Neural cell (in vitro differentiated cells): ENCODE data around the gene PCMT1. TPM values are rescaled to one million over a fixed set of nuclear protein-coding genes. Genes with fewer than 3 reads are reported as not detected.

Experiments
- H2AFZ ChIP-seq: fragments of 200-600, 300-800 bp; sonication (generic), shearing (Covaris generic); 2 replicates; pipeline ENCODE4 v1.6.0; 2014; ENCODE audit warnings: low read depth, mild to moderate bottlenecking, antibody characterized with exemption, low read length, moderate library complexity
- H3F3A ChIP-seq: fragments of 200-600 bp; shearing (Covaris generic); 2 replicates; pipeline ENCODE4 v1.6.1; 2016; ENCODE audit warnings: mild to moderate bottlenecking, moderate library complexity, mixed read lengths, antibody characterized with exemption, low read length; ENCODE audit not compliant: insufficient read depth, poor library complexity, severe bottlenecking
- H3K27ac ChIP-seq: fragments of 200-600, 300-800 bp; sonication (generic), shearing (Covaris generic); 2 replicates; pipeline ENCODE4 v1.5.1; 2014; ENCODE audit warnings: mild to moderate bottlenecking, low read length, moderate library complexity
- H3K27me3 ChIP-seq: fragments of 300-800, 200-600 bp; sonication (generic), shearing (Covaris generic); 2 replicates; pipeline ENCODE4 v1.6.0; 2014; ENCODE audit warnings: mild to moderate bottlenecking, low read depth, low read length, moderate library complexity; ENCODE audit not compliant: insufficient read depth
- H3K36me3 ChIP-seq: fragments of 300-800, 200-600 bp; sonication (generic), shearing (Covaris generic); 2 replicates; pipeline ENCODE4 v1.5.1; 2014; ENCODE audit warnings: mild to moderate bottlenecking, antibody characterized with exemption, low read length, moderate library complexity; ENCODE audit not compliant: insufficient read depth
- H3K4me2 ChIP-seq: fragments of 300-800, 200-600 bp; sonication (generic), shearing (Covaris generic); 2 replicates; pipeline ENCODE4 v1.6.0; 2014; ENCODE audit warnings: mild to moderate bottlenecking, low read length
- H3K4me3 ChIP-seq: fragments of 300-800, 200-600 bp; sonication (generic), shearing (Covaris generic); 2 replicates; pipeline ENCODE4 v1.5.1; 2014; ENCODE audit warnings: mild to moderate bottlenecking, low read length, moderate library complexity
- H3K79me2 ChIP-seq: fragments of 200-600 bp; shearing (Covaris generic); replicated peaks from 2 replicates; pipeline ENCODE4 v1.6.0; 2014; ENCODE audit warnings: mild to moderate bottlenecking, low read length, moderate library complexity; ENCODE audit not compliant: insufficient read depth
- H3K9ac ChIP-seq: fragments of 300-800, 200-600 bp; sonication (generic), shearing (Covaris generic); 2 replicates; pipeline ENCODE4 v1.6.1; 2016; ENCODE audit warnings: mild to moderate bottlenecking, low read length, mixed read lengths
- H3K9me2 ChIP-seq: fragments of 200-600 bp; shearing (Covaris generic); 2 replicates; pipeline ENCODE4 v1.6.1; 2016; ENCODE audit warnings: mild to moderate bottlenecking, low read length, mixed read lengths; ENCODE audit not compliant: insufficient read depth
- H3K9me3 ChIP-seq: fragments of 200-600, 300-800 bp; sonication (generic), shearing (Covaris generic); 2 replicates; pipeline ENCODE4 v1.6.1; 2016; ENCODE audit warnings: mild to moderate bottlenecking, mixed run types, low read length, moderate library complexity, mixed read lengths
- H4K20me1 ChIP-seq: fragments of 200-600 bp; shearing (Covaris generic); 2 replicates; pipeline ENCODE4 v1.6.1; 2016; ENCODE audit warnings: mild to moderate bottlenecking, mixed run types; ENCODE audit not compliant: insufficient read depth
- CTCF ChIP-seq: fragments of 450-650 bp; IDR thresholded peaks from 2 replicates; pipeline ENCODE4 v1.5.1; 2014; ENCODE audit warnings: antibody characterized with exemption, mild to moderate bottlenecking, moderate library complexity; ENCODE audit not compliant: poor library complexity, severe bottlenecking
- EP300 ChIP-seq: fragments of 450-650 bp; conservative IDR thresholded peaks from 2 replicates; pipeline ENCODE4 v1.6.1; 2014; ENCODE audit warnings: antibody characterized with exemption, mild to moderate bottlenecking, moderate library complexity; ENCODE audit not compliant: poor library complexity, severe bottlenecking
- EZH2 ChIP-seq: fragments of 200-600, 300-800 bp; shearing (Covaris generic), sonication (generic); IDR thresholded peaks from 2 replicates; pipeline ENCODE4 v1.6.1; 2014; ENCODE audit warnings: antibody characterized with exemption, low read length, borderline replicate concordance, mild to moderate bottlenecking; ENCODE audit not compliant: insufficient read depth, poor library complexity, severe bottlenecking
- MXI1 ChIP-seq: fragments of 450-650 bp; conservative IDR thresholded peaks from 2 replicates; pipeline ENCODE4 v1.6.1; 2014; ENCODE audit warnings: antibody characterized with exemption, mild to moderate bottlenecking; ENCODE audit not compliant: poor library complexity, severe bottlenecking
- POLR2AphosphoS5 ChIP-seq: IDR thresholded peaks from 2 replicates; pipeline ENCODE4 v1.6.1; 2012
- RAD21 ChIP-seq: fragments of 450-650 bp; conservative IDR thresholded peaks from 2 replicates; pipeline ENCODE4 v1.6.1; 2014; ENCODE audit warnings: antibody characterized with exemption, mild to moderate bottlenecking, moderate library complexity
- REST ChIP-seq: IDR thresholded peaks from 2 replicates; pipeline ENCODE4 v1.6.1; 2012; ENCODE audit warnings: borderline replicate concordance
- SMC3 ChIP-seq: fragments of 450-650 bp; conservative IDR thresholded peaks from 2 replicates; pipeline ENCODE4 v1.6.1; 2014; ENCODE audit warnings: antibody characterized with exemption, mild to moderate bottlenecking, moderate library complexity; ENCODE audit not compliant: poor library complexity
- TAF1 ChIP-seq: IDR thresholded peaks from 2 replicates; pipeline ENCODE4 v1.6.1; 2012; ENCODE audit warnings: low read depth
- polyA plus RNA-seq: library from polyadenylated mRNA; depleted of rRNA; stranded (reverse); fragments of >200 nt; gene quantifications from 2 replicates; pipeline ENCODE4 v1.2.3, GENCODE V29; 2014

PCMT1 gene
- polyA plus RNA-seq, 1 donor from 2014 or later, result 384 TPM

DNA sequence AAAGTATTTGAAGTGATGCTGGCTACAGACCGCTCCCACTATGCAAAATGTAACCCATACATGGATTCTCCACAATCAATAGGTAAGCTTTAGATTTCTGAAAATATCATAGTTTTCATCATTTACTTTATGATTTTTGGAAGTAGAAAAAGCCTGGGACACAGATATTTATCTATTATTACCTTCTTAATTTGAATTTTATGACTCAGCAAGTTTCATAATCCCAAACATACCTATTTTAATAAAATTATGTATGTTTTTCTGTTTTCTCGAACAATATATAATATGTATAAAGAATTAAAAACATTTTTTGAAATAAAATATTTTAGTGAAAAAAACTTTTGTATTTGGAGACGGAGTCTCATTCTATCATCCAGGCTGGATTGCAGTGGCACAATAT, 21.6 kb downstream of the PCMT1 start:
- no peak overlapping the region for H3K9ac ChIP-seq
- no peaks in the 10 kb centered on the region for H3K9me2 ChIP-seq
- H3K27me3 ChIP-seq, result no peaks in the 10 kb centered on the region
- H3K4me3 ChIP-seq, result no peak overlapping the region
- no peak overlapping the region for H3K4me2 ChIP-seq
- H3F3A ChIP-seq, result no peaks in the 10 kb centered on the region
- H3K36me3 ChIP-seq, result no peaks in the 10 kb centered on the region
- peaks cover 3% of the 10 kb centered on the region for H3K79me2 ChIP-seq
- no peak overlapping the region for H2AFZ ChIP-seq
- no peaks in the 10 kb centered on the region for H4K20me1 ChIP-seq
- H3K9me3 ChIP-seq, result no peaks in the 10 kb centered on the region
- TF ChIP-seq EZH2 (no peak), TAF1 (no peak), SMC3 (no peak), CTCF (no peak), POLR2AphosphoS5 (no peak), REST (no peak), MXI1 (no peak), EP300 (no peak), RAD21 (no peak)
- no peak overlapping the region for H3K27ac ChIP-seq

DNA sequence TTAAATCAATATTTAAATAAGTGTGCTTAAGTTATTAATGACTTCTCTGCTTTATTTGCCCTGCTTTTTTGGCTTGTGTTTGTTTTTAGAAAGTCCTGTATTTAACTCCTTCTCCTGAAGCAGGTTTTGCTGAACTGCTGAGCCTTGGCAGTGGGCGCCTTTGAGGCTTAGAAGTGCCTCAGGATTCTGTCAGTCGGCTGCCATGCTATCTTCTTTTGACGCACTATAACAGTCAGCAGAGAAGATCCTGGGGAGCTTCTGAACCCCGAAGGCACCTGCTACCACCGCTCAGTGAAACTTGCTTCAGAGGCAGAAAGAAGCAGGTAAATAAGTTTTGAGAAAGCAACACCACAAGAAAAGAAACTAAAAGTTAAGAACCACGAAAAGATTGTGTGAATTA, 22.4 kb downstream of the PCMT1 start:
- H3K9me3 ChIP-seq, result no peaks in the 10 kb centered on the region
- H3K4me3 ChIP-seq, result no peak overlapping the region
- no peaks in the 10 kb centered on the region for H4K20me1 ChIP-seq
- no peak overlapping the region for H3K27ac ChIP-seq
- no peak overlapping the region for H3K9ac ChIP-seq
- no peaks in the 10 kb centered on the region for H3K27me3 ChIP-seq
- no peak overlapping the region for H2AFZ ChIP-seq
- no peaks in the 10 kb centered on the region for H3F3A ChIP-seq
- peaks cover 3% of the 10 kb centered on the region for H3K79me2 ChIP-seq
- no peak overlapping the region for H3K4me2 ChIP-seq
- H3K9me2 ChIP-seq, result no peaks in the 10 kb centered on the region
- H3K36me3 ChIP-seq, result no peaks in the 10 kb centered on the region
- TF ChIP-seq EZH2 (no peak), SMC3 (no peak), CTCF (no peak), POLR2AphosphoS5 (no peak), MXI1 (no peak), TAF1 (no peak)
